HCT116 (cell line): ENCODE results near the gene THSD4. TPM values are rescaled to one million over a fixed set of nuclear protein-coding genes. Genes with fewer than 3 reads are reported as not detected.

Experiments used
- ATAC-seq: fragments of 200-7000 bp; cut with Tn5 transposase; 2 replicates; pipeline ENCODE4 v1.9.1; 2020; ENCODE audit warnings: mild to moderate bottlenecking, moderate library complexity
- BruUV-seq: library from RNA; stranded (reverse); fragments of 400-500 nt; replicated peaks from 2 replicates; lab custom pipeline; 2021; lab: Mats Ljungman, UMichigan
- CTCF ChIA-PET: fragments of 300-600 bp; sonication (Branson Sonifier 250); formaldehyde crosslinking; loops from one replicate; lab custom pipeline; 2021; ENCODE audit warnings: antibody characterized with exemption; lab: Charles Lee
- POLR2A ChIA-PET: fragments of 300-600, 350-600 bp; sonication (Branson Sonifier 250); formaldehyde crosslinking; loops from one replicate; lab custom pipeline; 2021; ENCODE audit warnings: antibody characterized with exemption; lab: Charles Lee
- RAD21 ChIA-PET, 2 experiments: fragments of 300-600 bp; sonication (Branson Sonifier 250); formaldehyde crosslinking; loops; one replicate each; lab custom pipeline; 2023; ENCODE audit warnings: low total read pairs in 2 of 2; ENCODE audit not compliant: uncharacterized antibody in 2 of 2, unreplicated experiment in 2 of 2, low non-redundant PET in 1 of 2; lab: Charles Lee
- DNase-seq: peaks from one replicate; pipeline ENCODE4 v3.0.0-alpha.2; 2010; ENCODE audit warnings: low read depth, low spot score
- H2AFZ ChIP-seq: fragments of 200-600 bp; shearing (Covaris generic), sonication (generic); 2 replicates; pipeline ENCODE4 v1.6.1; 2017; ENCODE audit warnings: low read depth, mixed run types, mixed read lengths, antibody characterized with exemption, low read length; ENCODE audit not compliant: poor library complexity, severe bottlenecking
- H3K27ac ChIP-seq: 2 replicates; pipeline ENCODE4 v1.5.1; 2012; ENCODE audit warnings: low read depth, low read length
- H3K27me3 ChIP-seq: fragments of 200-600 bp; sonication (generic); 2 replicates; pipeline ENCODE4 v1.6.1; 2016; ENCODE audit warnings: mixed run types, low read length, mixed read lengths; ENCODE audit not compliant: insufficient read depth
- H3K36me3 ChIP-seq, 2 experiments: fragments of 200-500 bp in 1 of 2; fragments of 200-600 bp in 1 of 2; sonication (Bioruptor generic) in 1 of 2; sonication (generic) in 1 of 2; 2 replicates each; pipeline versions ENCODE4 v1.5.1 to v1.6.1; 2014 to 2016; ENCODE audit warnings: low read length in 2 of 2, inconsistent platforms in 1 of 2, mixed read lengths in 1 of 2, mixed run types in 1 of 2; ENCODE audit not compliant: insufficient read depth in 2 of 2, control insufficient read depth in 1 of 2
- H3K4me1 ChIP-seq, 2 experiments: fragments of 200-600 bp in 1 of 2; sonication (generic) in 1 of 2; 2 replicates each; pipeline versions ENCODE4 v1.5.1 to v1.6.1; 2012 to 2017; ENCODE audit warnings: low read length in 2 of 2, inconsistent platforms in 1 of 2, mild to moderate bottlenecking in 1 of 2, mixed read lengths in 1 of 2, mixed run types in 1 of 2, moderate library complexity in 1 of 2; ENCODE audit not compliant: insufficient read depth in 2 of 2, control insufficient read depth in 1 of 2
- H3K4me2 ChIP-seq: fragments of 200-600 bp; sonication (generic); 2 replicates; pipeline ENCODE4 v1.6.1; 2017; ENCODE audit warnings: mixed run types, low read length, mixed read lengths
- H3K4me3 ChIP-seq, 2 experiments: fragments of 200-600 bp in 1 of 2; sonication (generic) in 1 of 2; replicated peaks in 1 of 2; 2 replicates each; pipeline ENCODE4 v1.5.1; 2011 to 2016; ENCODE audit warnings: low read length in 2 of 2, control low read depth in 1 of 2, low read depth in 1 of 2, mild to moderate bottlenecking in 1 of 2, mixed read lengths in 1 of 2, mixed run types in 1 of 2
- H3K79me2 ChIP-seq: fragments of 200-600 bp; sonication (generic); 2 replicates; pipeline ENCODE4 v1.6.1; 2017; ENCODE audit warnings: mild to moderate bottlenecking, mixed run types, low read length, moderate library complexity, mixed read lengths; ENCODE audit not compliant: insufficient read depth
- H3K9ac ChIP-seq: fragments of 200-600 bp; sonication (generic); 2 replicates; pipeline ENCODE4 v1.6.1; 2016; ENCODE audit warnings: low read length, mixed read lengths
- H3K9me2 ChIP-seq: fragments of 200-600 bp; sonication (generic), shearing (Covaris generic); 2 replicates; pipeline ENCODE4 v1.6.1; 2017; ENCODE audit warnings: mixed run types, mild to moderate bottlenecking, moderate library complexity; ENCODE audit not compliant: insufficient read depth
- H3K9me3 ChIP-seq, 2 experiments: fragments of 200-500 bp in 1 of 2; fragments of 200-600 bp in 1 of 2; sonication (Bioruptor generic) in 1 of 2; sonication (generic) in 1 of 2; 2 replicates each; pipeline ENCODE4 v1.6.1; 2014 to 2017; ENCODE audit warnings: low read length in 2 of 2, mixed read lengths in 2 of 2, inconsistent platforms in 1 of 2, low read depth in 1 of 2, mild to moderate bottlenecking in 1 of 2, mixed run types in 1 of 2, moderate library complexity in 1 of 2; ENCODE audit not compliant: control insufficient read depth in 1 of 2, insufficient read depth in 1 of 2
- H4K20me1 ChIP-seq: fragments of 200-600 bp; sonication (generic), shearing (Covaris generic); 2 replicates; pipeline ENCODE4 v1.6.1; 2017; ENCODE audit warnings: mixed run types, mild to moderate bottlenecking, moderate library complexity; ENCODE audit not compliant: insufficient read depth
- CBX3 ChIP-seq: IDR thresholded peaks from 2 replicates; pipeline ENCODE4 v1.6.1; 2012; ENCODE audit warnings: low read depth
- EGR1 ChIP-seq: IDR thresholded peaks from 2 replicates; pipeline ENCODE4 v1.6.1; 2012; ENCODE audit warnings: low read depth
- EZH2 ChIP-seq: fragments of 200-600 bp; sonication (generic); IDR thresholded peaks from 2 replicates; pipeline ENCODE4 v1.6.1; 2017; ENCODE audit warnings: antibody characterized with exemption, mixed run types
- EZH2phosphoT487 ChIP-seq: fragments of 200-600 bp; IDR thresholded peaks from 2 replicates; pipeline ENCODE4 v1.6.1; 2018; ENCODE audit warnings: antibody characterized with exemption, borderline replicate concordance
- POLR2A ChIP-seq: IDR thresholded peaks from 2 replicates; pipeline ENCODE4 v1.7.0; 2011; ENCODE audit warnings: borderline replicate concordance; ENCODE audit not compliant: insufficient read depth, insufficient read length; ENCODE audit errors: extremely low read depth
- POLR2AphosphoS5 ChIP-seq: IDR thresholded peaks from 2 replicates; pipeline ENCODE4 v1.6.1; 2011; ENCODE audit warnings: mild to moderate bottlenecking, low read depth, low read length, moderate library complexity
- SIN3A ChIP-seq: IDR thresholded peaks from 2 replicates; pipeline ENCODE4 v1.6.1; 2012; ENCODE audit warnings: low read depth
- SRF ChIP-seq: IDR thresholded peaks from 2 replicates; pipeline ENCODE4 v1.6.1; 2012; ENCODE audit warnings: low read depth
- TCF7L2 ChIP-seq: IDR thresholded peaks from 2 replicates; pipeline ENCODE4 v1.7.0; 2011; ENCODE audit warnings: borderline replicate concordance, inconsistent platforms; ENCODE audit not compliant: insufficient read depth, insufficient read length; ENCODE audit errors: extremely low read depth
- intact Hi-C: fragments of 100-400 bp; cut with micrococcal nuclease; formaldehyde crosslinking; loops from 2 replicates; pipeline ENCODE4 v1.10.0; 2022
- total RNA-seq: library from RNA; stranded (reverse); gene quantifications from one replicate; pipeline ENCODE4 v1.2.1, GENCODE V29; 2021; ENCODE audit not compliant: unreplicated experiment
- TF ChIP-seq, protein P1 (sequence below): IDR thresholded peaks from 2 replicates; pipeline ENCODE4 v1.6.1; 2012; ENCODE audit warnings: low read depth

Gene THSD4
- total RNA-seq, 1 experiment from 2014 or later = 30.5 TPM

DNA sequence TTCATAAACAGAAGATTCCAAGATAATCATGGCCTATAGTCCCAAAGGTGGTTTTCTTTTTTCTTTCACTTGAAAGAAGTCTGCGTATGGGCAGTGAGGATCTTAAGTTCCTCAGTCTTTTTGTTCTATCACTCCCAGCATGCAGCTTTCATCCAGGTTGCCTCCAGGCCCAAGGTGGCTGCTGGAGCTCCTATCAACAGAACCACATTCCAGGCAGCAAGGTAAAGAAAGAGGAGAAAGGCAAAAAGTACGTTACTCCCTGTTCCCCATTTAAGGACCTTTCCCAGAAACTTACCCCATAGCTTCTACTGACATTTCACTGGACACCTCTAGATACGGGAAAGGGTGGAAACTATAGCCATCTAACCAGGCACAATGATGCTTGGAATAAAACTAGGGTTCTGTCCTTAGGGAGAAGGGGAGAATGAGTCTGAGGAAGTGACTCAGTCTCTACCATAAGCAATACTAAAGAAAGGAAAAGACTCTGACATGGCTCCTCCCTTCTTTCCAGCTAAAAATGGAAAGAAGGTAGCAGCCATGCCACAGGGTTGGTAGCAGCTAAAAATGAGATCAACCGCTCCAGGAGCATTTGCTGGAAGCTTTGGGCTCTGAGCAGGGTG is 381.2 kb downstream of the THSD4 start:
- Histone ChIP-seq H4K20me1 (no peaks in the 10 kb centered on the region), H3K9me3 (peaks cover 0 to 4% of the 10 kb centered on the region in 2 experiments; a peak in 1 of 4 replicates), H3K4me3 (no peak overlapping the region), H3K4me2 (no peak overlapping the region), H3K9me2 (no peaks in the 10 kb centered on the region), H3K79me2 (no peaks in the 10 kb centered on the region), H3K27ac (no peak overlapping the region), H3K9ac (no peak overlapping the region), H3K4me1 (peaks cover 0 to 5% of the 10 kb centered on the region in 2 experiments; a peak in 1 of 4 replicates), H2AFZ (no peak overlapping the region), H3K36me3 (no peaks in the 10 kb centered on the region), H3K27me3 (no peaks in the 10 kb centered on the region)
- ATAC-seq (no peak), DNase-seq (no peak)
- ChIA-PET CTCF (interaction anchor here (0.5 kb wide), 1 partner anchor 31 kb away, joined by 3 read pairs; no protein-coding TSS in a partner anchor), POLR2A (no interaction called here), RAD21 (interaction anchor here in 1 of 2 experiments (0.5 kb wide), 1 partner anchor 26 kb away, joined by 3 read pairs; no protein-coding TSS in a partner anchor)
- BruUV-seq = no TSS peak
- TF ChIP-seq TCF7L2 (no peak), SIN3A (no peak), EZH2phosphoT487 (no peak), SRF (no peak), POLR2A (no peak), CBX3 (no peak), EGR1 (no peak), EZH2 (no peak), POLR2AphosphoS5 (no peak)
- TF ChIP-seq, protein P1, sequence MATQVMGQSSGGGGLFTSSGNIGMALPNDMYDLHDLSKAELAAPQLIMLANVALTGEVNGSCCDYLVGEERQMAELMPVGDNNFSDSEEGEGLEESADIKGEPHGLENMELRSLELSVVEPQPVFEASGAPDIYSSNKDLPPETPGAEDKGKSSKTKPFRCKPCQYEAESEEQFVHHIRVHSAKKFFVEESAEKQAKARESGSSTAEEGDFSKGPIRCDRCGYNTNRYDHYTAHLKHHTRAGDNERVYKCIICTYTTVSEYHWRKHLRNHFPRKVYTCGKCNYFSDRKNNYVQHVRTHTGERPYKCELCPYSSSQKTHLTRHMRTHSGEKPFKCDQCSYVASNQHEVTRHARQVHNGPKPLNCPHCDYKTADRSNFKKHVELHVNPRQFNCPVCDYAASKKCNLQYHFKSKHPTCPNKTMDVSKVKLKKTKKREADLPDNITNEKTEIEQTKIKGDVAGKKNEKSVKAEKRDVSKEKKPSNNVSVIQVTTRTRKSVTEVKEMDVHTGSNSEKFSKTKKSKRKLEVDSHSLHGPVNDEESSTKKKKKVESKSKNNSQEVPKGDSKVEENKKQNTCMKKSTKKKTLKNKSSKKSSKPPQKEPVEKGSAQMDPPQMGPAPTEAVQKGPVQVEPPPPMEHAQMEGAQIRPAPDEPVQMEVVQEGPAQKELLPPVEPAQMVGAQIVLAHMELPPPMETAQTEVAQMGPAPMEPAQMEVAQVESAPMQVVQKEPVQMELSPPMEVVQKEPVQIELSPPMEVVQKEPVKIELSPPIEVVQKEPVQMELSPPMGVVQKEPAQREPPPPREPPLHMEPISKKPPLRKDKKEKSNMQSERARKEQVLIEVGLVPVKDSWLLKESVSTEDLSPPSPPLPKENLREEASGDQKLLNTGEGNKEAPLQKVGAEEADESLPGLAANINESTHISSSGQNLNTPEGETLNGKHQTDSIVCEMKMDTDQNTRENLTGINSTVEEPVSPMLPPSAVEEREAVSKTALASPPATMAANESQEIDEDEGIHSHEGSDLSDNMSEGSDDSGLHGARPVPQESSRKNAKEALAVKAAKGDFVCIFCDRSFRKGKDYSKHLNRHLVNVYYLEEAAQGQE = no peak
- intact Hi-C loops = no loop called here
